ENCODE measurements around the gene UBE2O. TPM values are rescaled to one million over a fixed set of nuclear protein-coding genes. Genes with fewer than 3 reads are reported as not detected.
A peak's percentile ranks its signal among the peaks of the same experiment; 100 is the strongest.

The UBE2O gene
- total RNA-seq, 3 donors from 2014 or later (not counting 1 experiment from before 2014, with no cell fraction given) = 34.9 to 40.2 (median 37.7) TPM

DNA sequence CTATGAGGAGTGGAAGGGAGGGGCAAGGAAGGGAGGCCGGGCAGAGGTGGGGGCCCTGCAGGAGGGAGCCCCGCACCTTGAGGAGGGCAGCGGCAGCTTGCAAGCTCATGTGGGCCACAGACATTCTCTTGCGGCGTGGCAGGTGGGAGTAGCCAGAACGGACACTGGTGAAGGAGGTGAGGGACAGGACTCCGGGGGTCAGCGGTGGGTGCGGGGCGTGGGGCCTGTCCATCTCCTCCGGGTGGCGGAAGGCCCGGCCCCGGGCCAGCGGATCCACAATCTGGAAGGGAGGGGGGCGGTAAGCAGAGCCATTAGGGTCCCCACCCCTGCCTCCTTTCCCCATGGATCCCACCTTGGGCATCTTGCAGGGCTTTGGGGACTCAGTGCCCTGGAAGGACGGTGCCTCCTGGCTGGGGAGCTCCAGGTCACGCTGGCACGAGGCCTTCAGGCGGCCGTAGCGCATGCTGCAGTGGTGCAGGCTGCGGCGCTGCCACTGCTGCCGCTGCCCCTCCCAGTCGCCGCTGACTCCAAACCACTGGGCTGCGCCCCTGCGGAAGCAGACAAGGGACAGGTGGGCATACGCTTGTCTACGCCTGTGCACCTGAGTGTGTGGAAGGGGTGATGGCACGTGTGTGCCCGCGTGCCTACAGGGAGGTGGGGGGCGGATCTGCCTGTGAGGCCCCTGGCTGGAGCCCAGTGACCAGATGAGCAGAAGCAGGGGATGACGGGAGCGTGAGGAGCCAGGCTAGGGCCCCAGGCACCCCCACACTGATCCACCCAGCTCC is 26.0 kb upstream of the UBE2O start:
- Histone ChIP-seq H3K4me1 (ENCODE audit: control insufficient read depth, insufficient read depth, low read length) (peaks cover 39% of the 10 kb centered on the region), H3K9me3 (ENCODE audit: control insufficient read depth, insufficient read depth, low read length) (no peaks in the 10 kb centered on the region), H3K27me3 (ENCODE audit: control insufficient read depth, insufficient read depth, low read length) (no peaks in the 10 kb centered on the region), H3K4me3 (ENCODE audit: low read length) (no peak overlapping the region), H3K27ac (ENCODE audit: low read length) (no peak overlapping the region), H3K36me3 (ENCODE audit: control insufficient read depth, insufficient read depth, low read length) (peaks cover 56% of the 10 kb centered on the region)
- no peaks in the 10 kb centered on the region for H3K9me3 Mint-ChIP-seq
- H3K4me3 Mint-ChIP-seq = peak overlapping the region; percentile 13
- intact Hi-C loops (cut with micrococcal nuclease) = no loop called here
- no peak for DNase-seq
- TF ChIP-seq CTCF (IDR thresholded peaks at IDR 0.05) = no peak
- no peak for ATAC-seq
- no peaks in the 10 kb centered on the region for H3K27me3 Mint-ChIP-seq (ENCODE audit: low read depth in 2 of 2)
- 95% methylated on average over 37 of the region's 37 CpGs for WGBS (ENCODE audit: insufficient coverage)
- H3K27ac Mint-ChIP-seq = no peak overlapping the region
- peaks cover 10 to 20% of the 10 kb centered on the region in 2 donors for H3K4me1 Mint-ChIP-seq
- no peaks in the 10 kb centered on the region for H3K36me3 Mint-ChIP-seq

DNA sequence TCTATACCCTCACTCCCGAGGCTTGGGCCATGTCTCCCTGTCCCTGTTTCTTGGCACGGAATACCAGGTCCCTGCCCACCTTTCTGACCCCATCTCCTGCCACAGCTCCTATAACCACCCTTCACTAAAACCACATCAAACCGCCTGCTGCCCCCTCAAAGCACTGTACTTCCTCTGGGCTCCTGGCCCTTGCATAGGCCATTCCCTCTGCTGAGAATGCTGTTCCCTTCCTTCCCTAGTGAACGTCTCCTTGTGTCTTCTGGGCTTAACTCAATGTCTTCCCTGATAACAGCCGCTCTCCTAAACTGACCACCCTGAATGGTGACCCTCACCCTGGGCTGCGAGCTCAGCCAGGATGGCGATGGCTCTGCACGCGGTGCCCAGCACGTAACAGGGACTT is 25.1 kb upstream of the UBE2O start:
- Histone ChIP-seq H3K27me3 (ENCODE audit: control insufficient read depth, insufficient read depth, low read length) (no peaks in the 10 kb centered on the region), H3K9me3 (ENCODE audit: control insufficient read depth, insufficient read depth, low read length) (no peaks in the 10 kb centered on the region), H3K36me3 (ENCODE audit: control insufficient read depth, insufficient read depth, low read length) (peaks cover 64% of the 10 kb centered on the region), H3K4me3 (ENCODE audit: low read length) (no peak overlapping the region), H3K27ac (ENCODE audit: low read length) (no peak overlapping the region), H3K4me1 (ENCODE audit: control insufficient read depth, insufficient read depth, low read length) (peaks cover 33% of the 10 kb centered on the region)
- no peak overlapping the region for H3K4me3 Mint-ChIP-seq
- no peaks in the 10 kb centered on the region for H3K9me3 Mint-ChIP-seq
- no peak for TF ChIP-seq CTCF (IDR thresholded peaks at IDR 0.05)
- no peaks in the 10 kb centered on the region for H3K27me3 Mint-ChIP-seq (ENCODE audit: low read depth in 2 of 2)
- WGBS (ENCODE audit: insufficient coverage) = 94% methylated on average over 10 of the region's 10 CpGs
- no peaks in the 10 kb centered on the region for H3K36me3 Mint-ChIP-seq
- H3K27ac Mint-ChIP-seq = peak overlapping the region in 1 of 2 donors; percentile 75
- intact Hi-C loops (cut with micrococcal nuclease) = no loop called here
- DNase-seq (no peak), ATAC-seq (no peak)
- H3K4me1 Mint-ChIP-seq = peaks cover 10 to 20% of the 10 kb centered on the region in 2 donors

DNA sequence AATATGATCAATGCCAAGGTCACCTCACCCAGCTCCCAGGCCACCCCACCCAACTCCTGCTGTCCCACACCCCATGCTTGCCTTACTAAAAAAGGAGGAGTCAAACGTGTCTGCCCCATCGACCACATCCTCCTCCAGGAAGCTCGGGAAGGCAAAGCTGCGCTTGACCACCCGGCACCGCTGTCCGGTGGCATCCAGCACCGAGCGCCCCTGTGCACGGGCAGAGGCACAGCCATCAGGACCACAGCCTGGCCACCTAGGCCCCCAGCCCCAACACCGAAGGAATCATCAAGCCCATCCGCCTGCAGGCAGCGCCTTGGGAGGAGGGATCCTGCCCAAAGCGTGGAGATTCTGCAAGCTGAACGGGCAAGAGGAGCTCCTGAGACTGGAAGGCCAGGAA is 24.6 kb upstream of the UBE2O start:
- Mint-ChIP-seq H3K27ac (peak overlapping the region in 1 of 2 donors; percentile 75), H3K4me1 (peaks cover 10 to 20% of the 10 kb centered on the region in 2 donors), H3K4me3 (no peak overlapping the region), H3K9me3 (no peaks in the 10 kb centered on the region), H3K27me3 (ENCODE audit: low read depth in 2 of 2) (no peaks in the 10 kb centered on the region), H3K36me3 (no peaks in the 10 kb centered on the region)
- no peak for DNase-seq
- H3K36me3 ChIP-seq (ENCODE audit: control insufficient read depth, insufficient read depth, low read length) = peaks cover 69% of the 10 kb centered on the region
- no peaks in the 10 kb centered on the region for H3K27me3 ChIP-seq (ENCODE audit: control insufficient read depth, insufficient read depth, low read length)
- intact Hi-C loops (cut with micrococcal nuclease) = no loop called here
- WGBS (ENCODE audit: insufficient coverage) = 88% methylated on average over 15 of the region's 15 CpGs
- no peak for ATAC-seq
- no peak for TF ChIP-seq CTCF (IDR thresholded peaks at IDR 0.05)
- no peak overlapping the region for H3K27ac ChIP-seq (ENCODE audit: low read length)
- no peaks in the 10 kb centered on the region for H3K9me3 ChIP-seq (ENCODE audit: control insufficient read depth, insufficient read depth, low read length)
- peaks cover 29% of the 10 kb centered on the region for H3K4me1 ChIP-seq (ENCODE audit: control insufficient read depth, insufficient read depth, low read length)
- no peak overlapping the region for H3K4me3 ChIP-seq (ENCODE audit: low read length)

- Mint-ChIP-seq H3K4me1 (peaks cover 6 to 17% of the 10 kb centered on the region in 2 donors), H3K36me3 (no peaks in the 10 kb centered on the region), H3K27me3 (ENCODE audit: low read depth in 2 of 2) (no peaks in the 10 kb centered on the region), H3K4me3 (no peak overlapping the region), H3K9me3 (no peaks in the 10 kb centered on the region), H3K27ac (no peak overlapping the region)
- H3K36me3 ChIP-seq (ENCODE audit: control insufficient read depth, insufficient read depth, low read length) = peaks cover 75% of the 10 kb centered on the region
- DNase-seq (no peak), ATAC-seq (no peak)
- H3K27me3 ChIP-seq (ENCODE audit: control insufficient read depth, insufficient read depth, low read length) = no peaks in the 10 kb centered on the region
- intact Hi-C loops (cut with micrococcal nuclease) = no loop called here
- H3K4me1 ChIP-seq (ENCODE audit: control insufficient read depth, insufficient read depth, low read length) = peaks cover 23% of the 10 kb centered on the region
- WGBS (ENCODE audit: insufficient coverage) = 98% methylated on average over 19 of the region's 20 CpGs
- no peaks in the 10 kb centered on the region for H3K9me3 ChIP-seq (ENCODE audit: control insufficient read depth, insufficient read depth, low read length)
- TF ChIP-seq CTCF (IDR thresholded peaks at IDR 0.05) = no peak
- no peak overlapping the region for H3K4me3 ChIP-seq (ENCODE audit: low read length)
- no peak overlapping the region for H3K27ac ChIP-seq (ENCODE audit: low read length)
Observed at GRCh38 chr17:76476736-76477135, 23.8 kb upstream of the UBE2O start.

Data from natural killer cell (primary cell).